Limb (tissue), 2 donors: Measurements from ENCODE around the gene PHLDB2.

Experiments
- DNase-seq, 2 donors: peaks; one replicate each; pipeline ENCODE4 v3.0.0-alpha.2; 2016; ENCODE audit errors: extremely low spot score in 2 of 2

PHLDB2 gene

GRCh38 chr3:111923095-111923771 is 64.2 kb downstream of the PHLDB2 start:
- no peak for DNase-seq

- DNase-seq: no peak
Measured at GRCh38 chr3:111923806-111924205, 64.7 kb downstream of the PHLDB2 start.

DNA sequence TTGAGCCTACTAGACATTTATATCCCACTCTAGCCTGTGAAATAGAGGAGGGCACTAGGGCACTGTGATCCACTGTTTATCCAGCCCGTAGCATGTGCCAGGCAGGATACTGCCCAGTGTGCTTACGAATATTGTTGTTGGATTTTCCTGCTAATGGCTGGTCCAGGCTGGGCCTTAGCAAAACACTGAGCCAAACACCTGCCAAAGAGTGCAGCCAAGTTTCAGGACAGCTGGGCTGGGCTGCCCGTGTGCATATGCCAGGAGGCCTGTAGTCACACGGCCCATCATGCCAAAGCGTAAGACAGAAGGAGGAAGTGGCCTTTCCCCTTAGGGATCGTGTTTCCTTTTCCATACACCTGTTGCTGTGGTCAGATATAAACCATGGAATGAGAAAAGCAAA is 65.2 kb downstream of the PHLDB2 start:
- peak; percentile 59 to 73 for DNase-seq

GRCh38 chr3:111926266-111926676 is 67.2 kb downstream of the PHLDB2 start:
- peak in 1 of 2 donors; percentile 47 for DNase-seq

GRCh38 chr3:111928613-111929012 is 69.5 kb downstream of the PHLDB2 start:
- no peak for DNase-seq

GRCh38 chr3:111929484-111929883 is 70.4 kb downstream of the PHLDB2 start:
- DNase-seq: no peak

DNA sequence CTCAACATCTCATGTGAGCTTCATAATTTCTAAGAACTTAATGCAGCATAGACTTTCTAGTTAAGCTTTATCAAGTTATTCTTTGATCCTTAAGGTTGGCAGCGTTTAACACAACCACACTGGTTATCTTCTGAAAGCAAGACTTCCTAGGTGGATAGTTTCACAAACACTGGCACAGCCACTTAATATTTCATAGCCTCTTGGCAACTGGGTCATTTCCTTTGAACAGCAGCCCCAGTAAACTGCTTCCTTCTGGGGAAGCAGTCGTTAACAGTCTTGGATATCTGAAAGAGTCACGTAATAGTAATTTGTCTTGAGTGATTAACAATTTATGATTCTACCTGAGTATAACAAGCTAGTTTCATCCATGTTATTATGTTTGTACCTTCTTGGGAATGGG is 73.9 kb downstream of the PHLDB2 start:
- DNase-seq: no peak

DNA sequence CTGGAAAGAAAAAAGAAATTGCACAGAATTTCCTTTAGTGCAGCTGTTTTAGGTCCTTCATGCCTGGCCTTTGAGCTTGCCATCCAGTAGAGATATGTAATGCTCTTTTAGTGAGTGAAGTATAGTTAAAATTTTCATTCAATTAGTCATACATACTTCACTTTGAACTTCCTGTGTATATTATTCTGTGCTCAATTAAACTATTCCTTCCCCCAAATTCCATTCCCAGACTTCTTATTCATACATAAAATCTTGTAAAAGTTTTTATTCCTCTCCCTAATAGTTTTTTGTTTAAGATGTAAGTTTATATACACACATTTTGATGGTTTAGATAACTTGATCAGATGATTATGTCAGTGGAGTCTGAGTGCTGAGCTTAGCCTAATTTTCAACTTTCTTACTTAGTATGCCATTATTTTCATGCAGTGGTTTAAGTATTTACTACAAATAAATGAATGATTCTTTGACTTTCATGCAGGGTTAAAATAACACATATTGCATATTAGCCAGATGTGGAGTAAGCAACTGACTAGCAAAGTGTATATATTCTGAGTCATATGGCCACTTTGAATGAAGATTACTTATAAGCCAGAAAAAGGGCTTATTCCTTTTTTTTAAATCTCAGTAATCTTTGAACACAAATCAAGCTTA is 77.3 kb downstream of the PHLDB2 start:
- DNase-seq: peak in 1 of 2 donors; percentile 30

- no peak for DNase-seq
Measured at GRCh38 chr3:111936967-111937366, 77.9 kb downstream of the PHLDB2 start.

GRCh38 chr3:111937871-111938270 is 78.8 kb downstream of the PHLDB2 start:
- DNase-seq: no peak

GRCh38 chr3:111939873-111940272 is 80.8 kb downstream of the PHLDB2 start:
- DNase-seq: no peak

- DNase-seq: no peak
Measured at GRCh38 chr3:111943533-111943932, 84.5 kb downstream of the PHLDB2 start.

DNA sequence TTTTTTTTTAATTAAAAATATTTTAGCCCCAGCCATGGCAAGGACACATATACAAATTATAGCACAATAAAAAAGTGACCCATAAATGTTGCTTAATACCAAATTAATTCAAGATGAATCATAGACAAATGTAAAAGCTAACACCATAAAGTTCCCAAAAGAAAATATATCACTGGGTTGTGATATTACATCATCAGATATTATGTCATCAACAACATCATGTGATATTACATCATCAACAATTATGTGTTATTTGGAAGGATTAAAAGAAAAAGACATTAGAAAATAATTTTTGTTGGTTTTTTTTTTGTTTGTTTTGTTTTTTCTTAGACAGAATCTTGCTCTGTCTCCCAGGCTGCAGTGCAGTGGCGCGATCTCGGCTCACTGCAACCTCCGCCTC is 85.3 kb downstream of the PHLDB2 start:
- DNase-seq: no peak

DNA sequence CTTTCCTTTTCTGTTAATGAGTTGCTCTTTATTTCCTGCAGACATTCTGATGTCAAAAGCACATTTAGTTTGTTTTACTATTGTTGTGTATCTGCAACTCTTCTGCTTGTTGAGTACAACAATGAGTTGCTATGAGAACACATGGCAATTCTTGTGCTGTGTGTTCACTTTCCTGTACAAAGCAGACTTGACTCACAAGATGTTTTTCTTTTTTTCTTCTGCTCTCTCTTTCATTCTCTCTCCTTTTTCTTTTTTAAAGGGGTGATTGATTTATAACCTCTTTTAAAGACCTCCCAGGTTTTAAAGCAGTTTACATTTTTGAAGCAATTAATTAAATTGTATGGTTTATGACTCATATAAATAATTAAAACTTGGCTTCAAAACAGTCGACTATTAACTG is 88.2 kb downstream of the PHLDB2 start:
- DNase-seq: peak in 1 of 2 donors; percentile 12

DNA sequence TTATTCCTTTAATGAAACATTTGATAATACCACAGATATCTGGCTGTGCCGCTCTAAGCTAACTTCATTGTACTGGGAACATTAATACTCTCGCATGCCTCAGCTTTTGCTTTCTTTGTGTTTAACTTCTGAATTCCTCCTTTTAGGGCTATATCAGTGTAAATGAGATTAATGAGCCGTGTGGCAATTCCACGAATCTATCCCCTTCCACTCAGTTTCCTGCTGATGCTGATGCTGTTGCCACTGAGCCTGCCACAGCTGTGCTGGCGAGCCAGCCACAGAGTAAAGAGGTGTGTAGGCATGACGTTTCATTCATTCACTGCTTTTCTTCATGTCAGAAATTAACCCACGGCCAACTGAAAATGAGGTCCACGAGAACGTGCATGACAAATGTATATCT is 89.7 kb downstream of the PHLDB2 start:
- DNase-seq: no peak

DNA sequence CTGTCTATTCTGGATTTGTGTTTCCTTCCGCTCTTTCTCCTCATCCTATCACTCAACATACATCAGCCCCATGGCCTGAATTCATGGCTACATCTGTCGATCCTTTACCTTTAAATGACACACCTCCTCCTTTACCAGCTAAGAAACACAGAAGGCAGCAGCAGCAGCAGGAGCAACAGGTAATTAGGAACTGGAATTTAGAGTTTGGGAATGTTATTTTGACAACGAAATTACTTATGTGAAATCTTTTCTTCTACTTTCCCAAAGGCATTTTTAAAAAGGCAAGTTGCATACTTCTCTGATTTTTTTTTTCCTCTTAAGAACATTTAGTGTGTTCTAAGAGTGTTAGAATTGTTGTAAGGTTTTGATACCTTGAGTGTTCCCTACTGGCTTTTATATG is 90.6 kb downstream of the PHLDB2 start:
- DNase-seq: no peak

GRCh38 chr3:111951032-111951431 is 92.0 kb downstream of the PHLDB2 start:
- no peak for DNase-seq

- DNase-seq: no peak
Measured at GRCh38 chr3:111952086-111952485, 93.0 kb downstream of the PHLDB2 start.

- no peak for DNase-seq
Measured at GRCh38 chr3:111952866-111953450, 93.9 kb downstream of the PHLDB2 start.

- no peak for DNase-seq
Measured at GRCh38 chr3:111954228-111954990, 95.3 kb downstream of the PHLDB2 start.

GRCh38 chr3:111955876-111956275 is 96.8 kb downstream of the PHLDB2 start:
- DNase-seq: no peak

- no peak for DNase-seq
Measured at GRCh38 chr3:111956449-111956848, 97.4 kb downstream of the PHLDB2 start.
